ENCODE results near the gene MT4. TPM values are rescaled to one million over a fixed set of nuclear protein-coding genes. Genes with fewer than 3 reads are reported as not detected.
A peak's percentile ranks its signal among the peaks of the same experiment; 100 is the strongest.

MT4 gene
- total and polyA plus RNA-seq, 7 donors, result not detected

- Histone ChIP-seq H3K4me3 (peak overlapping the region; percentile 89), H3K4me1 (peaks cover 62% of the 10 kb centered on the region), H3K36me3 (ENCODE audit: insufficient read depth in 1 of 2, low read depth in 1 of 2) (no peaks in the 10 kb centered on the region), H3K9me3 (no peaks in the 10 kb centered on the region), H3K27ac (peak overlapping the region; percentile 99), H3K27me3 (ENCODE audit: insufficient read depth in 3 of 3, low read length in 2 of 3) (no peaks in the 10 kb centered on the region)
- TF ChIP-seq CTCF (IDR thresholded peaks at IDR 0.05), result no peak
- WGBS, 3 donors, result 1 to 2% (median 1%) methylated on average over 21 of the region's 21 CpGs
- DNase-seq, result peak; percentile 34 to 64
- intact Hi-C loops (cut with DNase I), result loop anchor here in 1 of 2 donors (2.0 kb wide), 1 partner anchor 74 kb away; the partner anchor contains the start of gene MT1X
- ATAC-seq, result no peak
Observed at GRCh38 chr16:56608876-56609462, 44.1 kb downstream of the MT4 start.

- Histone ChIP-seq H3K9me3 (no peaks in the 10 kb centered on the region), H3K4me3 (peak overlapping the region; percentile 89), H3K27ac (peak overlapping the region; percentile 99), H3K27me3 (ENCODE audit: insufficient read depth in 3 of 3, low read length in 2 of 3) (no peaks in the 10 kb centered on the region), H3K36me3 (ENCODE audit: insufficient read depth in 1 of 2, low read depth in 1 of 2) (no peaks in the 10 kb centered on the region), H3K4me1 (peaks cover 60% of the 10 kb centered on the region)
- 0 to 1% (median 0%) methylated on average over 6 of the region's 6 CpGs for WGBS, 3 donors
- intact Hi-C loops (cut with DNase I), result loop anchor here in 1 of 2 donors (2.0 kb wide), 1 partner anchor 73 kb away; the partner anchor contains the start of gene MT1X
- DNase-seq (peak; percentile 57 to 69), ATAC-seq (peak in 1 of 4 donors; percentile 8)
- TF ChIP-seq CTCF (IDR thresholded peaks at IDR 0.05), result no peak
Observed at GRCh38 chr16:56609463-56609921, 44.6 kb downstream of the MT4 start.

GRCh38 chr16:56610017-56610608 is 45.2 kb downstream of the MT4 start:
- WGBS, 3 donors, result 3 to 7% (median 6%) methylated on average over 10 of the region's 10 CpGs
- peak; percentile 12 to 34 (median 26) for ATAC-seq
- no peaks in the 10 kb centered on the region for H3K27me3 ChIP-seq (ENCODE audit: insufficient read depth in 3 of 3, low read length in 2 of 3)
- no peaks in the 10 kb centered on the region for H3K36me3 ChIP-seq (ENCODE audit: insufficient read depth in 1 of 2, low read depth in 1 of 2)
- DNase-seq, result peak; percentile 74 to 81
- intact Hi-C loops (cut with DNase I), result no loop called here
- TF ChIP-seq CTCF (IDR thresholded peaks at IDR 0.05), result no peak
- H3K4me3 ChIP-seq, result peak overlapping the region; percentile 89
- H3K27ac ChIP-seq, result peak overlapping the region; percentile 99
- no peaks in the 10 kb centered on the region for H3K9me3 ChIP-seq
- H3K4me1 ChIP-seq, result peaks cover 56% of the 10 kb centered on the region

GRCh38 chr16:56610609-56611111 is 45.8 kb downstream of the MT4 start:
- intact Hi-C loops (cut with DNase I), result no loop called here
- DNase-seq (no peak), ATAC-seq (peak in 1 of 4 donors; percentile 5)
- Histone ChIP-seq H3K27me3 (ENCODE audit: insufficient read depth in 3 of 3, low read length in 2 of 3) (no peaks in the 10 kb centered on the region), H3K4me1 (peaks cover 50% of the 10 kb centered on the region), H3K27ac (peak overlapping the region; percentile 99), H3K36me3 (ENCODE audit: insufficient read depth in 1 of 2, low read depth in 1 of 2) (no peaks in the 10 kb centered on the region), H3K4me3 (peak overlapping the region; percentile 89), H3K9me3 (no peaks in the 10 kb centered on the region)
- TF ChIP-seq CTCF (IDR thresholded peaks at IDR 0.05), result no peak
- 7 to 19% (median 11%) methylated on average over 2 of the region's 2 CpGs for WGBS, 3 donors

All from psoas muscle (tissue), 8 donors.